ENCODE measurements around the gene ARHGAP6.

ARHGAP6 gene

GRCh38 chrX:11481035-11481434 is 184.7 kb downstream of the ARHGAP6 start:
- no peak for TF ChIP-seq POLR2A (IDR thresholded peaks at IDR 0.05; ENCODE audit: low read depth, low read length)
- no peak for FAIRE-seq
- no peak for DNase-seq (ENCODE audit: insufficient read length, low spot score)

GRCh38 chrX:11480626-11481025 is 185.1 kb downstream of the ARHGAP6 start:
- FAIRE-seq = no peak
- no peak for TF ChIP-seq POLR2A (IDR thresholded peaks at IDR 0.05; ENCODE audit: low read depth, low read length)
- DNase-seq (ENCODE audit: insufficient read length, low spot score) = no peak

GRCh38 chrX:11478911-11479310 is 186.8 kb downstream of the ARHGAP6 start:
- no peak for DNase-seq (ENCODE audit: insufficient read length, low spot score)
- no peak for TF ChIP-seq POLR2A (IDR thresholded peaks at IDR 0.05; ENCODE audit: low read depth, low read length)
- FAIRE-seq = no peak

GRCh38 chrX:11478026-11478425 is 187.7 kb downstream of the ARHGAP6 start:
- no peak for TF ChIP-seq POLR2A (IDR thresholded peaks at IDR 0.05; ENCODE audit: low read depth, low read length)
- FAIRE-seq = no peak
- no peak for DNase-seq (ENCODE audit: insufficient read length, low spot score)

GRCh38 chrX:11474576-11474975 is 191.1 kb downstream of the ARHGAP6 start:
- no peak for TF ChIP-seq POLR2A (IDR thresholded peaks at IDR 0.05; ENCODE audit: low read depth, low read length)
- FAIRE-seq (no peak), DNase-seq (ENCODE audit: insufficient read length, low spot score) (no peak)

- no peak for FAIRE-seq
- no peak for TF ChIP-seq POLR2A (IDR thresholded peaks at IDR 0.05; ENCODE audit: low read depth, low read length)
- no peak for DNase-seq (ENCODE audit: insufficient read length, low spot score)
Observed at GRCh38 chrX:11474021-11474420, 191.7 kb downstream of the ARHGAP6 start.

- no peak for TF ChIP-seq POLR2A (IDR thresholded peaks at IDR 0.05; ENCODE audit: low read depth, low read length)
- DNase-seq (ENCODE audit: insufficient read length, low spot score) = no peak
- no peak for FAIRE-seq
Observed at GRCh38 chrX:11472879-11473278, 192.8 kb downstream of the ARHGAP6 start.

- FAIRE-seq = no peak
- no peak for DNase-seq (ENCODE audit: insufficient read length, low spot score)
Observed at GRCh38 chrX:11472381-11472780, 193.3 kb downstream of the ARHGAP6 start.

GRCh38 chrX:11470250-11470974 is 195.3 kb downstream of the ARHGAP6 start:
- FAIRE-seq (no peak), DNase-seq (ENCODE audit: insufficient read length, low spot score) (no peak)
- TF ChIP-seq POLR2A (IDR thresholded peaks at IDR 0.05; ENCODE audit: low read depth, low read length) = no peak

More at GRCh38 chrX:11472381-11472780, 193.3 kb downstream of the ARHGAP6 start:
- no peak for TF ChIP-seq POLR2A (IDR thresholded peaks at IDR 0.05; ENCODE audit: low read depth, low read length)

- DNase-seq (ENCODE audit: insufficient read length, low spot score) = no peak
- TF ChIP-seq POLR2A (IDR thresholded peaks at IDR 0.05; ENCODE audit: low read depth, low read length) = no peak
- FAIRE-seq = no peak
Observed at GRCh38 chrX:11465648-11466411, 199.9 kb downstream of the ARHGAP6 start.

GRCh38 chrX:11464836-11465463 is 200.8 kb downstream of the ARHGAP6 start:
- FAIRE-seq = no peak
- TF ChIP-seq POLR2A (IDR thresholded peaks at IDR 0.05; ENCODE audit: low read depth, low read length) = no peak
- no peak for DNase-seq (ENCODE audit: insufficient read length, low spot score)

- no peak for FAIRE-seq
- DNase-seq (ENCODE audit: insufficient read length, low spot score) = no peak
- TF ChIP-seq POLR2A (IDR thresholded peaks at IDR 0.05; ENCODE audit: low read depth, low read length) = no peak
Observed at GRCh38 chrX:11464380-11464779, 201.3 kb downstream of the ARHGAP6 start.

GRCh38 chrX:11462648-11463047 is 203.1 kb downstream of the ARHGAP6 start:
- TF ChIP-seq POLR2A (IDR thresholded peaks at IDR 0.05; ENCODE audit: low read depth, low read length) = no peak
- DNase-seq (ENCODE audit: insufficient read length, low spot score) (no peak), FAIRE-seq (no peak)

- no peak for FAIRE-seq
- DNase-seq (ENCODE audit: insufficient read length, low spot score) = no peak
- no peak for TF ChIP-seq POLR2A (IDR thresholded peaks at IDR 0.05; ENCODE audit: low read depth, low read length)
Observed at GRCh38 chrX:11462136-11462535, 203.6 kb downstream of the ARHGAP6 start.

Measured in H54 (cell line).